GM18511 (cell line): Measurements from ENCODE around the gene LHFPL3.

Experiments used
- ATAC-seq: cut with Tn5 transposase; IDR thresholded peaks from one replicate; pipeline ENCODE4 v1.9.1; 2021; ENCODE audit warnings: mild to moderate bottlenecking, moderate library complexity; ENCODE audit not compliant: unreplicated experiment

LHFPL3 gene

DNA sequence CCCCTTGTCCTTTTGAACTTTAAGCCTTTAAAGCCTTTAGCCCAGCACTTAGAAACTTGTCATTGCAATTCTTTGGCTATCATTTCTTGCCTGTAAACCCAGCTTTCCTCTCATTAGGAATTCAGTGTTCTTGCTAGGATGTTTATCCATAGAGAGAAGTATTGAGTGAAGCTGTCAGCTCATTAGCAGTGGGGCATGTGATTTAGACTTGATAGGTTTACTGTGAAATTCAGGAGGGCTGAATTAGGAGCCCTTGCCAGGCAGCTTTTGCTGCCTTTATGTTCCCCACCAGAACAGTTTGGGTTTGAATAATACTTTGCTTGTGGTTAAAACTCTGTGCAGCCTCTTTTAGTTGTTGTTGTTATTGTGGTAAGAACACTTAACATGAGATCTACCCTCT, 39.5 kb downstream of the LHFPL3 start:
- no peak for ATAC-seq

- ATAC-seq: no peak
Observed at GRCh38 chr7:104371216-104371979, 43.0 kb downstream of the LHFPL3 start.

DNA sequence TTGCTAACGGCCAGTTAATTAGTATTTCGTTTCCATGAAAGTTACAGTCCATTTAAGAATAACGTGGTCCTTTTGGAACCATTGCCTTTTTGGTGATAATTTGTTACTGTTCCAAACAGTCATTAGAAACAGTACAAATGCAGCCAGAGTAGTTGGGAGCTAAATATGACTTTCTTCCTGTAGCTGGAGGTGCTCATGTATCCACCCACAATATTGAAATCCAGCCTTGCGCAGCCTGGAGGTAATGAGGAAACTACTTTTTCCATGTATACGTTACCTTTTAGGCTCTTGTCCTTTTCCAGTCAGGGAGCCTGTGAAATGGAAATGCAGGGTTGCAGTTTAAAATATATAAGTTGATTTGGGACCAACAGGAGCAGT, 43.6 kb downstream of the LHFPL3 start:
- no peak for ATAC-seq

DNA sequence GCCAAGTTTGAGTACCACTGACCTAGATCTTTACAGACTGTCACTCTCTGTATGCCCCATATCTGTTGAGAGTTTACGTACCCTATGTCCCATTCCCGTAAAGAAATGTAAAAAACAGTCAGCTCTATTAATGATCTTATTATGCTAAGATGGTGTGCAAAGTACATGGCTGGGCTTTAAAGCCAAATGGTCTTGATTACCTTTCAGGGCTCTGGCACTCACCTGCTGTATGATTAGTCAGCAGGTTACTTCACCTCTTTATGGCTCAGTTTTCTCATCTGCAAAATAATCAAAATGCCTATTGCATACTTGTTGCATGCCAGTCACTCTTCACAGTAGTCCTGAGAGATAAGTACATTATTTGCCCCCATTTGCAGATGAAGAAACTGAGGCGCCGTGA, 54.2 kb downstream of the LHFPL3 start:
- ATAC-seq: no peak

DNA sequence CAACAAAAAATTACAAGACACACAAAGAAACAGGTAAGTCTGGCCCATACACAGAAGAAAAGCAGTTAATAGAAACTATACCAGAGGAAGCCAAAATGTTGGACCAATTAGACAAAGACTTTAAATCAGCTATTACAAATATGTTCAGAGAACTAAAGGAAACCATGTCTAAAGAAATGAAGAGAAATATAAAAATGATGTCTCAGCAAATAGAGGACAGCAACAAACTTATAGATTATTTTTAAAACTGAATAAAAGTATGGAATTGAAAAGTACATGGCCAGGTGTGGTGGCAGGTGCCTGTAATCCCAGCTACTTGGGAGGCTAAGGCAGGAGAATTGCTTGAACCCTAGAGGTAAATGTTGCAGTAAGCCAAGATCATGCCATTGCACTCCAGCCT, 58.5 kb downstream of the LHFPL3 start:
- ATAC-seq: no peak

DNA sequence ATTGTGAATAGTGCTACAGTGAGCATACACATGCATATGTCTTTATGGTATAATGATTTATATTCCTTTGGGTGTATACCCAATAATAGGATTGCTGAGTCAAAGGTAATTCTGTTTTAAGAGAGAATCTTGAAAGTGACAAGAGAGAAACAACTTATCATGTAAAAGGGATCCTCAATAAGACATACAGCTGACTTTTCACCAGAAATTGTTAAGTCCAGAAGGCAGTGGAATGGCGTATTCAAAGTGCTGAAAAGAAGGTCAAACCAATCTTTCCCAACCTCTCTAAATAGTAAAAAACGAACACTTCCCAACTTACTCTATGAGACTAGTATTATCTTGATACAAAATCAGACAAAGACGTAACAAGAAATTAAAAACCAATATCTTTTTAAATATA, 59.8 kb downstream of the LHFPL3 start:
- ATAC-seq: no peak

DNA sequence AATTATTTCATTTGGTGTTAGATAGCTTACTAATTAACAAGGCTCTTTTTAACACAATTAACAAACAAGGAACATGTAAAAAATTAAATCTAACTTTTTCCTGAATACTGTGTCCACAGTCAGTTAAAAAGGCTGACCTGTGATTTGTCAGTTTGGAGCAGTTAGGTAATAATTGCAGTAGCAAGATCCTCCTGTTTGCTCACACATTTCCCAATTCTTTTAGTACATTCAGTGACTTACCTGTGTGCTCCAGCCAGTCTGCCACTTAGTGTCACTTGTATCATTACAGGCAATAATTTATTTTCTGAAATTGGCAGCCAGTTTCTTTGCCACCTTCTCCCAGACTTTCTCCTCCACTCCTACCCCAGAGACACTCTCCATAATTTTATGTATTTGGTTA, 66.8 kb downstream of the LHFPL3 start:
- ATAC-seq: no peak

GRCh38 chr7:104397442-104397841, 69.0 kb downstream of the LHFPL3 start:
- no peak for ATAC-seq

DNA sequence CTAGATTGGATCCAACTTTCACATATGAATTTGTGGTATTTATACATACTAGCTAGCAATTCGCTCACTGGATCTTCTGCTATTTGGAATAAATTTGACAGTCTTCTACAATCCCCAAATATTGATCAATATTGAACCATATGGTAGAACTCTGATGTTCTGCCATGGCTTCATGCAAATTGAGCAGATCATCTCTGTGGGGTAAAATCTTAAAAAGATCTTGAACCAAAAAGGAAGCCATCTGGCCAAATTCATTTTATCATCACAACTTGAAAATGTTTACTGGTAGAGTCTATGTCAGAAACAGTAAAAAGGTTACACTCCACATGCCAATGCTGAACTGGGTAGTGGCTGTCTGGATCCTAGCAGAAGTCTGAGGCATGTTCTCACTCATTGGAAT, 80.0 kb downstream of the LHFPL3 start:
- ATAC-seq: no peak

- no peak for ATAC-seq
Observed at GRCh38 chr7:104410742-104411141, 82.3 kb downstream of the LHFPL3 start.

DNA sequence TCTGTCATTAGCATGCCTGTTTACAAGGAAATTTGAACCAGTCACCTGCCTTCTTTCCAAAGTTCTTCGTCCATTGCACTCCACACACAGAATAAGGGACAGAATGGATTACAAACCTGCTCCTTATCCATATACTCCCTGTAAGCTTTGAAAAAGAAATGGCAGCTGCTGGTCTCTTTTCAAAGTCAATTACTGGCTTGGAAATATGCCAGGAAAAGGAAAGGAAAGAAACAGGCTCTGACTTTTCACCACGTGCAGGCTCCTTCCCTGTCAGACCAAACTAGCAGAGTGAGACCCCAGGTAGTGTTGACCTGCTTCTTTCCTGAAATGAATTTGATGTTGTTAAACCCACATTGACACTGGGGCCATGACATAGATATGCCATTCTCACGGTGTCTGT, 84.5 kb downstream of the LHFPL3 start:
- ATAC-seq: no peak

DNA sequence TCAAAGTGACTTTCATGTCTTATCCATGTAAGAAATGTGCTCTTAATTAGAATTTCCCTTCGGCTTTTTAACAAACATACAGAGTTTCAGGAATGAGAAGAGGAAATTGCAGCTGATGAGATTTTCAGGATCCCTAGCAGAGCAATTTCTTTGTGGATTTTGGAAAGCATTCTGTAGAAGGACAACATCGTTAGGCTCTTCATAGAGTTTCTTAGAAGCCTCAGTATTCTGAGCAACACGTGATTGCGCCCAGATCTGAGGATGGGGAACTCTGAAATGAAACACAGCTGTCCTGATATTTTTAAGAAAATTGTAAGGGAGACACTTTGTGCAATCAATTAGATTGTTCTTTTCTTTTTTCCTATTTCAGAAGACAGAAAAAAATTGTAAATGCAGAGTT, 85.8 kb downstream of the LHFPL3 start:
- no peak for ATAC-seq

DNA sequence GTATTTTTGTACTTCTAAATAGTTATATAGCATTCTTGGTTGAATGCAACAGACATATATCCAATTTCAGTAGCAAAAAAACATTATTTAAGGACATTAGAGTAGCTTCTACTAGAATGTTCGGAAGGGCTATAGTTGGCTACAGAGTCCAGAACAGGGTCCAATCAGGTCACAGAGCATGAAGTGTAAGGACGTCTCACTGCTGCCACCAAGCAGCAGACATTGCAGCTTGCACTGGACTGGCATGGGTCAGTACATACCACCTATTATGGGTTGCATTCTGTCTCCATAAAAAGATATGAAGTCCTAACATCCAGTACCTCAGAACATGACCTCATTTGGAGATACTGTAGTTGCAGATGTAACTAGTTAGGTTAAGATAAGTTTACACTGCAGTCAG, 87.3 kb downstream of the LHFPL3 start:
- ATAC-seq: no peak

- no peak for ATAC-seq
Observed at GRCh38 chr7:104416866-104417393, 88.5 kb downstream of the LHFPL3 start.

DNA sequence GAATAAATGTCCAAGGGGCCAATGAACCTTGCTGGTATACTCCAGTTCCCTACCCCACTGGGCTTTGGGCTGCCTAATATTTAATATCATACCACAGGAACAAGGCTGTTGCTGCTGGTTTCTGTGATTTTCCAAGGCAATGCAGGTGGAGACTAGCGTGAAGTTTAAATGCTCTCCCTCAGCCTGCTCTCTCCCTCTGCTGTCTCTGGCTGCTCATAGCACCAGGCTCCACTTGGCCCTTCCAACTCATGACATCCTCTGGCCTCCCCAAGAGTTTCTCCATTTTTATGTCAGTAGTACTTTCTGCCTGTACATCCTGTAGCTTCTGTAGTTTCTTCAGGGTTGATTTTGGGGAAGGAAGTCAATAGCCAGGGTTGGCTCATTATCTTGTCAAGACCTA, 103.5 kb downstream of the LHFPL3 start:
- no peak for ATAC-seq

GRCh38 chr7:104434129-104434528, 105.7 kb downstream of the LHFPL3 start:
- no peak for ATAC-seq

DNA sequence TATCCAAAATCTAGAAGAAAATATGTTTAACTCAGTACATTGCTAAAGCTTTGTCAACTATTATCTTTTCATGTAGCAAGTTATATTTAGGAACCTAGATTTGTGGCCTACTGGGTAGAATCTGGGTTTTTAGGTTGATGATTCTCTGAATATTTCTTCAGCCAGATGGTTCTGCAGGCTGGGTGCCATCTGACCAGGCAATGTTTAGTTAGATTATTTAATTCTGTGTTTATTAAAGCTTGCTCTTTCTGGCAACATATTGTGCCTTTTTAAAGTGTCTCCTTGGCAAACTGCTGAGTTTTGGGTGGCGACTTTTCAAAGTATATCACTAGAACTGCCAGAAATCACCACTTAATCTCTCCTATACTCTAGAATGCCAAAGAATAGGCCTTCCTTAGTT, 114.1 kb downstream of the LHFPL3 start:
- ATAC-seq: no peak

DNA sequence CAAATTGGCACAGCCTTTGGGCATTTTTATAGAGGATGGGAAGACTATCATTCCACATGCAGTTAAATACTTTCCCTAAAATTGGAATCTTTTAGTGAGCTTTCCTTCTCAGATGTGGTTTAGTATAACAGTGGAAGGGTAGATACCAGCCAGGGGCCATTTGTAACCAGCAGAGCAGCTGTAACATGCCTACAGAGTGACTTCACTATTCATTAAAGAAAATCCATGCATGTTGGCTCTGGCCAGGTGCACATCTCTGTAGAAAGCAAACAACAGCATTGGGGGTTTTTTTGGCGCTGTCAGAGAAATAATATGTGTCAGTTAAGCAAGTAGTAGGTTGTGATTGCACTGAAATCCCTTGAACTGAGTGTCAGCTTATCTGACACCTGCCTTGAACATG, 115.6 kb downstream of the LHFPL3 start:
- no peak for ATAC-seq

- ATAC-seq: no peak
Observed at GRCh38 chr7:104445393-104445792, 117.0 kb downstream of the LHFPL3 start.

DNA sequence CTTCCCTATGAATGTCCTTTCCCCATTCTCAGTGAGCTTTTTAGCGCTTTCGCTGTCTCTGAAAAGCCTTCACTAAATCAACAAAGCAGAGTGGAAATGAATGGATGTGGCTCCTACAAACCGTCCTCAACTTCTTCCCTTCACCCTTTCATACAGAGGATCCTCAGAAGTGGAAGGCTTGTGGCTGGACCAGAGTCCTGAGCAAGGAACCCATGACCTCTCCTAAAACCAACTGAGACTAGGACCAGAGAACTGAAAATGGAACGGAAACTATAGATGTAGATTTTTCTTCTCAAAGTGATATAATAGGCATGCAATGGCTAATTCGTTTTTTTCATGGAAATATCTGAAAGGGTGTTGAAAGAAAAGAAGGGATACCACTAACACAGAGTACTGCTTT, 122.5 kb downstream of the LHFPL3 start:
- no peak for ATAC-seq

DNA sequence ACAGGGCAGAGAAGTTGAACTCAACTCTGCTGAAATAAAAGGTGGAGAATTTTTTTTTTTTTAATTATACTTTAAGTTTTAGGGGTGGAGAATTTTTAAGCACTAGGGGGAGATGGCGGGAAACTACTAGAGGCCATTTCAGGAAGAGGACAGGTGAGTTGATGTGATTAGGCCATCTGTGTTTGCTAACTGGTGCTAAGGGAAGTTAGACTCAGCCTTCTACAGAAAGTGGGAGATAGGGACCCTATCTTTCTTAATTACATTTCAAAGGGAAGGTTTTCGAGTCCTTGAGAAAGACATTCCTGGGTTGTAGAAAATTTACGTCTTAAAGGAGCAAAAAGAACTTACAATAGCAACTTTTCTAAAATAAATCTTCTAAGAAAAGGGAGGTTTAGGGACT, 124.8 kb downstream of the LHFPL3 start:
- no peak for ATAC-seq

- ATAC-seq: no peak
Observed at GRCh38 chr7:104458875-104459274, 130.5 kb downstream of the LHFPL3 start.

- ATAC-seq: no peak
Observed at GRCh38 chr7:104469166-104469820, 140.9 kb downstream of the LHFPL3 start.
